Liver (tissue), 2 donors: ENCODE data around the gene ADNP.

Source experiments
- GABPA ChIP-seq, 2 donors: IDR thresholded peaks in 1 of 2; conservative IDR thresholded peaks in 1 of 2; 2 replicates each; pipeline ENCODE4 v1.6.1; 2016; ENCODE audit warnings: antibody characterized with exemption in 2 of 2, mild to moderate bottlenecking in 1 of 2, moderate library complexity in 1 of 2
- SP1 ChIP-seq: IDR thresholded peaks from 2 replicates; pipeline ENCODE4 v1.6.1; 2018; ENCODE audit warnings: antibody characterized with exemption, mild to moderate bottlenecking
- donor health status: healthy.

DNA sequence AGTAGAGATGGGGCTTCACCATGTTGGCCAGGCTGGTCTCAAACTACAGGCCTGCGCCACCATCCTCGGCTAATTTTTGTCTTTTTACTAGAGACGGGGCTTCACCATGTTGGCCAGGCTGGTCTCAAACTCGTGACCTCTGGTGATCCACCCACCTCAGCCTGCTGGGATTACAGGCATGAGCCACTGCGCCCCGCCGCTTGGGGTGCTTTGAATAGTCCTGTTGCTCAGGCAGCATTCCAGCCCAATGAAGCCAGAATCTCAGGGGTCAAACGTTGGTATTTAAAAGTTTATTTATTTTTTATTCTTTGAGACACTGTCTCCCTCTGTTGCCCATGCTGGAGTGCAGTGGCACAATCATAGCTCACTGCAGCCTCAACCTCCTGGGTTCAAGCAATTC is 38.7 kb upstream of the ADNP start:
- TF ChIP-seq SP1 (no peak), GABPA (IDR thresholded peaks at IDR 0.05 in 1 of 2, conservative IDR thresholded peaks at IDR 0.05 in 1 of 2) (no peak)
